ENCODE data around the gene MOXD1. TPM values are rescaled to one million over a fixed set of nuclear protein-coding genes. Genes with fewer than 3 reads are reported as not detected.

Gene MOXD1
- polyA plus RNA-seq, 1 of the 3 experiments (the other 2 are of a cell fraction) = 252 TPM

- H4K20me1 ChIP-seq (ENCODE audit: insufficient read depth) = no peaks in the 10 kb centered on the region
- no peaks in the 10 kb centered on the region for H3K36me3 ChIP-seq (replicated peaks in 1 of 2; ENCODE audit: control insufficient read depth in 1 of 2, insufficient read depth in 2 of 2, low read length in 1 of 2)
- H3K9me2 ChIP-seq = no peaks in the 10 kb centered on the region
- H2AFZ ChIP-seq (ENCODE audit: low read depth) = no peak overlapping the region
- CTCF ChIA-PET = interaction anchor here (0.6 kb wide), 1 partner anchor 138 kb away, joined by 3 read pairs; no protein-coding TSS in a partner anchor
- peaks cover 1% of the 10 kb centered on the region for H3F3A ChIP-seq (replicated peaks; ENCODE audit: insufficient read depth)
- POLR2A ChIA-PET = no interaction called here
- H3K4me2 ChIP-seq = no peak overlapping the region
- H3K27me3 ChIP-seq (ENCODE audit: insufficient read depth) = no peaks in the 10 kb centered on the region
- H3K27ac ChIP-seq (ENCODE audit: low read depth in 2 of 2, low read length in 1 of 2) = no peak overlapping the region
- H3K79me2 ChIP-seq (ENCODE audit: insufficient read depth) = no peaks in the 10 kb centered on the region
- TF ChIP-seq MEF2A (IDR thresholded peaks at IDR 0.05; ENCODE audit: borderline replicate concordance, low read depth) (no peak), MXI1 (IDR thresholded peaks at IDR 0.05; ENCODE audit: low read depth, low read length) (no peak), FOXJ3 (CRISPR knock-in tag; IDR thresholded peaks at IDR 0.05) (no peak), EP300 (IDR thresholded peaks at IDR 0.05; ENCODE audit: borderline replicate concordance in 1 of 2, low read depth in 1 of 2, low read length in 1 of 2) (no peak), TCF12 (IDR thresholded peaks at IDR 0.05) (no peak), SIN3A (IDR thresholded peaks at IDR 0.05; ENCODE audit: borderline replicate concordance, low read depth, low read length) (no peak), NFIC (IDR thresholded peaks at IDR 0.05; ENCODE audit: borderline replicate concordance) (no peak)
- 0 out of 2 replicates have a peak, but pooled peaks cover 3% of the 10 kb centered on the region for H3K9me3 ChIP-seq
- no peak overlapping the region for H3K9ac ChIP-seq
- no peak for DNase-seq
- H3K4me1 ChIP-seq (ENCODE audit: control insufficient read depth in 1 of 2, insufficient read depth in 2 of 2, low read depth in 1 of 2, low read length in 1 of 2) = no peaks in the 10 kb centered on the region; a peak in 1 of 4 replicates
- no peak overlapping the region for H3K4me3 ChIP-seq (ENCODE audit: low read depth in 2 of 2, low read length in 1 of 2)
- WGBS (ENCODE audit: low lambda C conversion rate) = 15% methylated on average over 6 of the region's 6 CpGs
Measured at GRCh38 chr6:132418235-132418965, 17.1 kb upstream of the MOXD1 start.

GRCh38 chr6:132414761-132415160 lies 13.5 kb upstream of the MOXD1 start:
- ChIA-PET CTCF (no interaction called here), POLR2A (no interaction called here)
- TF ChIP-seq SIN3A (IDR thresholded peaks at IDR 0.05; ENCODE audit: borderline replicate concordance, low read depth, low read length) (no peak), YY1 (IDR thresholded peaks at IDR 0.05; ENCODE audit: low read depth) (no peak), CHD2 (IDR thresholded peaks at IDR 0.05; ENCODE audit: low read length, partially characterized antibody) (no peak), JUND (IDR thresholded peaks at IDR 0.05) (no peak), TCF12 (IDR thresholded peaks at IDR 0.05) (no peak), RCOR1 (IDR thresholded peaks at IDR 0.05; ENCODE audit: low read length) (no peak), CTCF (IDR thresholded peaks at IDR 0.05) (no peak)
- Histone ChIP-seq H3K9me2 (no peaks in the 10 kb centered on the region), H3K9me3 (0 out of 2 replicates have a peak, but pooled peaks cover 3% of the 10 kb centered on the region), H3K79me2 (ENCODE audit: insufficient read depth) (no peaks in the 10 kb centered on the region), H3K4me2 (0 out of 2 replicates have a peak overlapping the region, but pooled peaks have one; percentile 16), H2AFZ (ENCODE audit: low read depth) (no peak overlapping the region), H3K27me3 (ENCODE audit: insufficient read depth) (no peaks in the 10 kb centered on the region), H3K27ac (ENCODE audit: low read depth in 2 of 2, low read length in 1 of 2) (peak overlapping the region in 1 of 2 experiments; percentile 74; a peak in 2 of 4 replicates), H3F3A (replicated peaks; ENCODE audit: insufficient read depth) (peaks cover 16% of the 10 kb centered on the region), H3K36me3 (replicated peaks in 1 of 2; ENCODE audit: control insufficient read depth in 1 of 2, insufficient read depth in 2 of 2, low read length in 1 of 2) (no peaks in the 10 kb centered on the region), H4K20me1 (ENCODE audit: insufficient read depth) (no peaks in the 10 kb centered on the region), H3K4me1 (ENCODE audit: control insufficient read depth in 1 of 2, insufficient read depth in 2 of 2, low read depth in 1 of 2, low read length in 1 of 2) (no peaks in the 10 kb centered on the region; a peak in 1 of 4 replicates), H3K4me3 (ENCODE audit: low read depth in 2 of 2, low read length in 1 of 2) (no peak overlapping the region), H3K9ac (no peak overlapping the region)
- no peak for DNase-seq
- WGBS (ENCODE audit: low lambda C conversion rate) = 31% methylated on average over 5 of the region's 5 CpGs

All from SK-N-SH (cell line).